Embryonic facial prominence (tissue), 1 donor: ENCODE results near the gene SEZ6.

Source experiments
- DNase-seq: peaks from one replicate; pipeline ENCODE4 v3.0.0-alpha.2; 2016; ENCODE audit errors: extremely low spot score

SEZ6 gene

GRCh38 chr17:28955408-28955807 lies 50.4 kb downstream of the SEZ6 start:
- DNase-seq, result no peak

DNA sequence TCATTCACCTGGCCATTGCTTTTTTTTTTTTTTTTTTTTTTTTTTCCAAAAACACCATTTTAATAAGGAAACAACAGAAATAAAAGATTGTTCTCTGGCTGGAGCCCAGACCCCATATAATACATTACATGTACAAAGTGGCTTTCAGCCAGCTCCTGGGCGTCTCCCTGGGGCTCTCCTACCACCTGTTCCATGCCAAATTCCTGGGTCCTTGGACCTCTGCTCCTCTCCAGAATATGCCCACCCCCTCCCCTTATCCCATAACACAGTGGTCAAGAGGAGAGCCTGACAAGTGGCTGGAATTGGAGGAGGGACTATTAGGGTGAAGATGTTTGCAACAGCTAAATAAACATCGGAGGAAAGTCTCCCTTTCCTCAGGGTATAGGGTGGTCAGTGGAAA lies 50.9 kb downstream of the SEZ6 start:
- no peak for DNase-seq

DNA sequence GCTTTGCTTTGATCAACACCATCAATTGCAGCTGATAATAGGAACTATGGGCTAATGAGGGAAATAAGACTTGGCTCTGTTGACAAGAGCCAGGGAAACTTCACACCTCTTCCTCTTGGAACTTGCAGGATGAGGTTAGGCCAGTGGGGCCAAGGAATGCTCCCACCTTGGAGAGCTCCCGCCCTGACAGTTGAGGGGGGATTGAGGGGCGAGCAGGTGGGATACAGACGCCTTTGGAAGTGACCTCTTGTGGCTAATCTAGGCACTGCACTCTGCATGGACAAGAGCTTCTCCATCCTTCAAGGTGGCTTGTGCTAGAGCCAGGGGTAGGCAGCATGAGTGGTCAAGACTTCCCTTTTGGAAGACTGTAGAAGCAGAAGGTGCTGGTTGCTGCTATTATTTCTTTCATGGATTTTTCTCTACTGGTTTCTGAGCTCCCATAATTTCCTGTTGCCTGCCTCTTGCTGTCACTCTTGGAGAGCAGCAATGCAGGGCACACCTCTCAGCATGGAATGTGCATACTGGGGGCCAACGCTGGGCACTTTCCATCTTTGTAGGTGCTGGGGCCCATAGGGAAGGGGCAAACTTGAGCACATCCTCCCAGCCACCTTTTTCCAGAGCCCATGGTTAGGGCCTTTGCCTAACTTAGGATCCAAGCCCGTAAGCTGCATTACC lies 52.3 kb downstream of the SEZ6 start:
- DNase-seq, result no peak

- peak; percentile 99 for DNase-seq
These were observed 53.5 kb downstream of the SEZ6 start for GRCh38 chr17:28951991-28952975.

DNA sequence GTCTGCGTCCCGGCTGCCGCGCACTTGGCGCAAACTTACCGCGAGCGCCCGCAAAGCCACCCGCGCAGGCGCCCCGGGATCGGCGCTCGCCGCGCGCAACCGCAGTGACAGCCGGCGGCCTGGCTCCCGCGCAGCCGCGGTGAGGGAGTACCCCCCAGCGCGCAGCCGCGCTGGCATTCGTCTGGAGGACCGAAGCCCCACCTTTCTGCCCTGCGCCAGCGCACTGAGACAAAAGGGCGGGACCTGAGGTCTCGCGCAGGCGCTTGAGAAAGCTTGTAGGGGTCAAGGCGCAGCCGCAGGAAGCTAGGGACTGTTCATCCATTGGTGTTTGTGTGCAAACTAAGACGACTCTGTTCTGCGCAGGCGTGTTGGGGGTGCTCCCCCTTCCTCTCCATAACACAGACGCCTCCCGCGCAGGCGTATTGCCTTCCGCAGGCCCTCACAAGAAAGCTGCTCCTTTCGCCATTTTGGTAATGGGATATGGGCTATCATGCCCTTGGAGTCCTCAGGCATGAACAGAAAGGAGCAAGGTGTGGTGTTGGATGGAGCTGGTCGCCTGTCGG lies 54.3 kb downstream of the SEZ6 start, which contains the start of gene PHF12:
PHF12 (minus strand) TSS at position 91 of the 563 bp plus-strand sequence. CDS start 558 bp downstream, outside the sequence.
- peak; percentile 100 for DNase-seq

DNA sequence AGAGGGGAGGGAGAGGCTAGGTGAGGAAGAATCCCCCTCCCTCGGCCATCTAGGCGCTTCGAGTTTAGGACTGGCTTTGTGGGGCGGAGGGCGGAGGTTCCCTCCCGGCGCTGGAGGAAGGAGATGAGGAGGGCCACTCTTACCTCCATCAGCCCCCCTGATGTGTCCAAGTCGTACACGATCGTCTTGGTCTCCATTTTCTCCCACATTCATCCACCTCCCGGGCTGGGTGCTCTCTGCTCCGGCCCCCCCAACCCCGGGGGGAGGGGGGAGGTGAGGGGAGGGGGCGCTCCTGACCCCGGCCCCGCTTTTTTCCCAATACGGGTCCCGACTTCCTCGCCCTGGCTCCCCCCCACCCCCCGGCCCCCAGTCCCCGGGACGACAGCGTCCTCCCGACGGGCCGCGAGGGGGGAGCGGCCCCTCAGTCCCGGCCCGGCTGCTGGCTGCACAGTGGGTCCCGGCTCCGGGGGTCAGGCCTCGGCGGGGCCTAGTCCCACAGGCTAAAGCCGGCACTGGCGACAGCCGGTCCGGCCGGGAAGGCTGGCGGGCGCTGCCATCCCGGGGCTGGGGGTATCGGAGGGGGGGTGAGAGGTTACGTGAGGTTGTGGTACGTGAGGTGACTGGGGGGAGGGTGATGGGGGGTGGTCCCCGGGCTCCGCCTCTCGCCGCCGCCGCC lies 54.9 kb downstream of the SEZ6 start:
- no peak for DNase-seq

GRCh38 chr17:28950017-28950751 lies 55.6 kb downstream of the SEZ6 start:
- DNase-seq, result no peak

GRCh38 chr17:28949185-28950016 lies 56.4 kb downstream of the SEZ6 start:
- DNase-seq, result no peak

GRCh38 chr17:28948873-28949184 lies 57.0 kb downstream of the SEZ6 start:
- DNase-seq, result no peak

- DNase-seq, result no peak
These were observed 57.5 kb downstream of the SEZ6 start for GRCh38 chr17:28948342-28948741.

GRCh38 chr17:28947639-28948038 lies 58.2 kb downstream of the SEZ6 start:
- no peak for DNase-seq

GRCh38 chr17:28946239-28946638 lies 59.6 kb downstream of the SEZ6 start:
- no peak for DNase-seq

DNA sequence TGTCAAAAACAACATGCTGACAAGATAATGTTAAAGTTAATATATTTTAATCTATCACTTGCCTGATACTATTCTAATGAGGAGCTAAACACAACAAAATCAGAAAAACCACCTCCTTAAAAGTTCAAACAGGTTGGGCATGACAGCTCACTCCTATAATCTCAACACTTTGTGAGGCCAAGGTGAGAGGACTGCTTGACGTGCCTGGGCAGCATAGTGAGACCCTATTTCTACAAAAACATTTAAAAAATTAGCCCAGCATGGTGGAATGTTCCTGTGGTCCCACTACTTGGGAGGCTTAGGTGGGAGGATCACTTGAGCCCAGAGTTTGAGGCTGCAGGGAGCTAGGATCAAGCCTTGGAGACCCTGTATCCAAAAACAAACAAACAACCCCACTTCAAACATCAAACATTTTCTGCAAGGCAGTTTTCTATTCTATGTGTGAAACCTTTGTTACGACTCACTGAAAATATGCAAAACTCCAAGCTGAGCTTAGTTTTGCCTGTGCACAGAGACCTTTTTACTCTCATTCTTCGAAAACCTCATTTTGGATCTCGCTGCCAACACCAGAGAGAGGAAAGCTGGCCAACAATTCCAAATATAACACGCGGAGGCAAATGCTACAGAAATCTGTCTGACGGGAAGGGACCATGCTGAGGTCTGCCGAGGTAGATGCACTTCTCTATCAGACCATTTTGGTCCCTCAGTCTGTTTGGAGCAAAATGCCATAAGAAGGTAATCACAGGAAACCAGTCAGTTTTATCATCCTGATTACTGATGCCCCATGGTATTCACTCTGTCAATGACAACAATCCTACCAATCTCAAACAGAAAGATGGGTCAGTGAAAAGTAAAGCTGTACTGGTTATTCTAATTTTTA lies 60.7 kb downstream of the SEZ6 start:
- no peak for DNase-seq

GRCh38 chr17:28944343-28944742 lies 61.5 kb downstream of the SEZ6 start:
- DNase-seq, result no peak

DNA sequence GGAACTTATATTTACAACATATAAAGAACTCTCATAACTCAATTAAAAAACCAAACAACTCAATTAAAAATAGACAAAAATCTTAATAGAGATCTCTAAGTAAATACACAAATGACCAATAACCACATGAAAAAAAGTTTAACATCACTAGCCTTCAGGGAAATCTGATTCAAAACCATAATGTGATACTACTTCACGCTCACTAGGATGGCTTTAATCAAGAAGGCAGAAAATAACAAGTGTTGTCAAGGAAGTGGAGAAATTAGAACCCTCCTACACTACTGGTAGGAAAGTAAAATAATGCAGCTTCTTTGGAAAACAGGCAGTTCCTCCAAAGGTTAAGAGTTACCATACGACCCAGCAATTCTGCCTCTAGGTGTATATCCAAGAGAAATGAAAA lies 62.9 kb downstream of the SEZ6 start:
- no peak for DNase-seq

- DNase-seq, result no peak
These were observed 64.6 kb downstream of the SEZ6 start for GRCh38 chr17:28941251-28941650.

DNA sequence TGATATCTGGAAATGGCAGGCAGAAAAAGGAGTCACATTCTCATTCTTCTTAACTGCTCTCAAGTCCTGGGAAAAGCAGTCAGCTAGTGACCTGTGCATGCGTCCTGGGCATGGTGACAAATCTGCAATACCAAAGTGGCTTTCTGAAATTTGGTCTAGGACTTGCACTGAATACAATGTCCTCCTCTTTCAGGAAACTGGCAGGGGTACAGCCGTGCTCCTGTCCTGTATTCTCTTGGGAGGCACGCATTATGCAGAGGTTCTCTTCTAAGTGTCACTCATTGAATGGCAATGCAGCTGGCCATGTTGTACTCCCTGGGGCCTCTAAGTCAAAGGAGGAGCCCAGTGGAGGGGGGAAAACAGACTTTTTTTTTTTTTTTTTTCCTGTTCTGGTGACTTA lies 65.2 kb downstream of the SEZ6 start:
- no peak for DNase-seq

- no peak for DNase-seq
These were observed 65.7 kb downstream of the SEZ6 start for GRCh38 chr17:28940142-28940541.

GRCh38 chr17:28938552-28938951 lies 67.3 kb downstream of the SEZ6 start:
- no peak for DNase-seq
